DOHH2 (cell line): ENCODE data around the gene CYP2D6.

Experiments used
- H3F3A ChIP-seq: fragments of 200-600 bp; sonication (generic), shearing (Covaris generic); 2 replicates; pipeline ENCODE4 v1.6.0; 2016; ENCODE audit warnings: antibody characterized with exemption, mild to moderate bottlenecking; ENCODE audit not compliant: control insufficient read depth, insufficient read depth
- H3K27ac ChIP-seq: fragments of 200-600 bp; sonication (generic); 2 replicates; pipeline ENCODE4 v1.5.1; 2014; ENCODE audit warnings: low read depth, mild to moderate bottlenecking, low read length, moderate library complexity
- H3K27me3 ChIP-seq: fragments of 200-600 bp; sonication (generic); 2 replicates; pipeline ENCODE4 v1.6.1; 2014; ENCODE audit warnings: mild to moderate bottlenecking, low read length, mixed read lengths; ENCODE audit not compliant: control insufficient read depth
- H3K36me3 ChIP-seq: fragments of 200-600 bp; sonication (generic); 2 replicates; pipeline ENCODE4 v1.6.1; 2014; ENCODE audit warnings: mild to moderate bottlenecking, low read length, moderate library complexity, mixed read lengths; ENCODE audit not compliant: control insufficient read depth
- H3K4me1 ChIP-seq: fragments of 200-600 bp; sonication (generic); 2 replicates; pipeline ENCODE4 v1.6.1; 2014; ENCODE audit warnings: mild to moderate bottlenecking, low read length, mixed read lengths; ENCODE audit not compliant: control insufficient read depth
- H3K4me2 ChIP-seq: fragments of 200-600 bp; sonication (generic); 2 replicates; pipeline ENCODE4 v1.6.0; 2014; ENCODE audit warnings: mild to moderate bottlenecking, low read length, moderate library complexity
- H3K4me3 ChIP-seq: fragments of 200-600 bp; sonication (generic); 2 replicates; pipeline ENCODE4 v1.5.1; 2014; ENCODE audit warnings: mild to moderate bottlenecking, low read length, mixed read lengths
- H3K79me2 ChIP-seq: fragments of 200-600 bp; sonication (generic); 2 replicates; pipeline ENCODE4 v1.6.1; 2014; ENCODE audit warnings: mild to moderate bottlenecking, low read length, mixed read lengths; ENCODE audit not compliant: control insufficient read depth
- H3K9me2 ChIP-seq: fragments of 200-600 bp; sonication (generic); replicated peaks from 2 replicates; pipeline ENCODE4 v1.6.1; 2014; ENCODE audit warnings: mild to moderate bottlenecking, low read length, mixed read lengths; ENCODE audit not compliant: control insufficient read depth
- H3K9me3 ChIP-seq: fragments of 200-600 bp; sonication (generic); 2 replicates; pipeline ENCODE4 v1.6.1; 2014; ENCODE audit warnings: antibody characterized with exemption, low read length, mixed read lengths; ENCODE audit not compliant: control insufficient read depth, insufficient read depth
- H4K20me1 ChIP-seq: fragments of 200-600 bp; sonication (generic); 2 replicates; pipeline ENCODE4 v1.6.0; 2014; ENCODE audit warnings: low read depth, mild to moderate bottlenecking, antibody characterized with exemption, low read length, moderate library complexity; ENCODE audit not compliant: control insufficient read depth, insufficient read depth
- CTCF ChIP-seq: fragments of 200-600 bp; sonication (generic); IDR thresholded peaks from one replicate; pipeline ENCODE4 v1.5.1; 2014; ENCODE audit warnings: antibody characterized with exemption, mild to moderate bottlenecking, low read depth, low read length; ENCODE audit not compliant: poor library complexity, severe bottlenecking
- EZH2phosphoT487 ChIP-seq: fragments of 200-600 bp; sonication (generic); IDR thresholded peaks from 2 replicates; pipeline ENCODE4 v1.6.1; 2017; ENCODE audit warnings: borderline replicate concordance, mild to moderate bottlenecking, antibody characterized with exemption, low read length, moderate library complexity, mixed read lengths

Gene CYP2D6

GRCh38 chr22:42101199-42101598 is 29.4 kb downstream of the CYP2D6 start:
- no peak overlapping the region for H3K4me3 ChIP-seq
- no peak for TF ChIP-seq EZH2phosphoT487
- TF ChIP-seq CTCF = no peak
- no peak overlapping the region for H3K27ac ChIP-seq
- H3K27me3 ChIP-seq = no peaks in the 10 kb centered on the region
- no peaks in the 10 kb centered on the region for H3K4me1 ChIP-seq
- H3K36me3 ChIP-seq = no peaks in the 10 kb centered on the region
- H3K9me2 ChIP-seq = no peaks in the 10 kb centered on the region
- no peaks in the 10 kb centered on the region for H3F3A ChIP-seq
- no peak overlapping the region for H3K4me2 ChIP-seq
- peaks cover 21% of the 10 kb centered on the region for H3K9me3 ChIP-seq
- no peaks in the 10 kb centered on the region for H3K79me2 ChIP-seq
- no peaks in the 10 kb centered on the region for H4K20me1 ChIP-seq

DNA sequence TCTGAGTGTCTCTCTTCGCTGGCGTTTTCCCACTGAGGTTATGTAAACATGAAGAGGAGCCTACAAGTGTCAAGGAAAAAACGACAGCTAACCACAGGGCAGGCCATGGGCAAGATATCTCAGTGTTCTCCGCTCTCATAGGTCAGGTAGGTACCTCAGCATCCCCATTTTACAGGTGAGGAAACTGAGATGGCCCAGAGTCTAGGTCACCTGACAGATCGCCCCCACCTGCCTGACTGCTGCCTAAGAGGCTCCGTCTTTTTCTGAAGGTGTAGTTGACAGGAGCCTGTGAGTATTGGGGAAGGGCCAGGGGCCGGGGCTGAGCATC is 39.2 kb downstream of the CYP2D6 start:
- Histone ChIP-seq H3K79me2 (peaks cover 40% of the 10 kb centered on the region), H3K9me2 (no peaks in the 10 kb centered on the region), H3K9me3 (no peaks in the 10 kb centered on the region), H3K4me3 (peak overlapping the region; percentile 88), H3K4me2 (peak overlapping the region; percentile 71), H3K27me3 (no peaks in the 10 kb centered on the region), H3F3A (peaks cover 4% of the 10 kb centered on the region; the same call in 1 of the 2 replicates), H4K20me1 (peaks cover 6% of the 10 kb centered on the region; the same call in 1 of the 2 replicates), H3K4me1 (peaks cover 22% of the 10 kb centered on the region), H3K36me3 (peaks cover 26% of the 10 kb centered on the region), H3K27ac (peak overlapping the region; percentile 19; the same call in 1 of the 2 replicates)
- TF ChIP-seq EZH2phosphoT487 = no peak
- no peak for TF ChIP-seq CTCF

GRCh38 chr22:42090596-42091454 is 39.8 kb downstream of the CYP2D6 start, which contains the start of gene NDUFA6:
Gene NDUFA6, minus strand, starts transcription at chr22:42090772. Its CDS starts 28 bp downstream, at chr22:42090744.
- H3F3A ChIP-seq = peaks cover 6% of the 10 kb centered on the region
- peaks cover 28% of the 10 kb centered on the region for H3K4me1 ChIP-seq
- no peaks in the 10 kb centered on the region for H3K27me3 ChIP-seq
- H3K27ac ChIP-seq = peak within 1 kb of the TSS; percentile 74
- H3K4me3 ChIP-seq = peak within 1 kb of the TSS; percentile 88
- TF ChIP-seq CTCF = peak; percentile 92
- no peak for TF ChIP-seq EZH2phosphoT487
- H3K36me3 ChIP-seq = peaks cover 32% of the 10 kb centered on the region
- H3K4me2 ChIP-seq = peak within 1 kb of the TSS; percentile 71
- H3K9me2 ChIP-seq = no peaks in the 10 kb centered on the region
- peaks cover 46% of the 10 kb centered on the region for H3K79me2 ChIP-seq
- peaks cover 6% of the 10 kb centered on the region; the same call in 1 of the 2 replicates for H4K20me1 ChIP-seq
- no peaks in the 10 kb centered on the region for H3K9me3 ChIP-seq
